Duodenal mucosa (tissue), 2 donors: ENCODE results near the gene ITGB2.
"Not testable (repeated sequence)": the region's sequence is repeated elsewhere in the genome, so short reads cannot be mapped to it uniquely, and the experiment has no call there.

Experiments used
- H3K27ac ChIP-seq: one replicate; pipeline ENCODE4 v1.7.0; 2013; ENCODE audit warnings: low read depth, low read length
- H3K27me3 ChIP-seq, 2 donors: one replicate each; pipeline ENCODE4 v1.7.0; 2013; ENCODE audit warnings: low read length in 2 of 2, control low read depth in 1 of 2; ENCODE audit not compliant: insufficient read depth in 2 of 2, control insufficient read depth in 1 of 2
- H3K36me3 ChIP-seq, 2 donors: one replicate each; pipeline ENCODE4 v1.7.0; 2013; ENCODE audit warnings: low read length in 2 of 2, control low read depth in 1 of 2; ENCODE audit not compliant: insufficient read depth in 2 of 2, control insufficient read depth in 1 of 2
- H3K4me1 ChIP-seq, 2 donors: one replicate each; pipeline ENCODE4 v1.7.0; 2013; ENCODE audit warnings: low read length in 2 of 2, control low read depth in 1 of 2; ENCODE audit not compliant: insufficient read depth in 2 of 2, control insufficient read depth in 1 of 2
- H3K4me3 ChIP-seq, 2 donors: one replicate each; pipeline ENCODE4 v1.7.0; 2013; ENCODE audit warnings: low read length in 2 of 2, low read depth in 1 of 2
- H3K9ac ChIP-seq, 2 donors: one replicate each; pipeline ENCODE4 v1.7.0; 2013; ENCODE audit warnings: low read length in 2 of 2, low read depth in 1 of 2
- H3K9me3 ChIP-seq, 2 donors: one replicate each; pipeline ENCODE4 v1.7.0; 2013; ENCODE audit warnings: low read length in 2 of 2, control low read depth in 1 of 2; ENCODE audit not compliant: control insufficient read depth in 1 of 2

ITGB2 gene

GRCh38 chr21:44881198-44881872 is 39.4 kb downstream of the ITGB2 start:
- Histone ChIP-seq H3K36me3 (no peaks in the 10 kb centered on the region), H3K4me1 (peaks cover 14 to 22% of the 10 kb centered on the region in 2 donors), H3K27me3 (no peaks in the 10 kb centered on the region), H3K4me3 (no peak overlapping the region), H3K9ac (no peak overlapping the region), H3K9me3 (no peaks in the 10 kb centered on the region), H3K27ac (no peak overlapping the region)

DNA sequence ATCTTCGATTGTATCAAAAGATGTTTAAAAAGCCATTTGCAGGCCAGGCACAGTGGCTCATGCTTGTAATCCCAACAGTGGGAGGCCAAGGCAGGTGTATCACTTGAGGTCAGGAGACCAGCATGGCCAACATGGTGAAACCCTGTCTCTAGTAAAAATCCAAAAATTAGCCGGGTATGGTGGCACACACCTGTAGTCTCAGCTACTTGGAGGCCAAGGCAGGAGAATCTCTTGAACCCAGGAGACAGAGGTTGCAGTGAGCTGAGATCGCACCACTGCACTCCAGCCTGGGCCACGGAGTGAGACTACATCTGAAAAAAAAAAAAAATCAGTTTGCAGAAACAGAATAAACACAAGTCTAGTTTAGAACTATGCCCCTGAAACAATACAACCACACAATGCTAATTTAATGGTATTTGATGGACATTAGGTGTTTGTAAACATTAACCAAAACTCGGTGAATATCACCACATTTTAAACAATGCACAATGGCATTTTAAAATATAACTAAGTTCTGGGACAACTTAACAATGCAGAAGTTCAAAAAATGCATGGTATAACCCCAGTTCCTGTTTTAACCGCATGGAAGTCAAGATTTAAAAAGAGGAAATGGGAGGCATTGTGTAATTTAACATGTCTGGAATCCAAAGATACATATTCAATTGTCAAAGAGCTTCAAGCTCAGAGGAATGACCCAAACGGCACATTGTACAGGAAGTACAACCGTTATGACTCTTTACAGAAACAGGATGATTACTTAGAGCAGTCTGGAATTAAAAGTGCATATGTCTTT is 40.1 kb downstream of the ITGB2 start:
- Histone ChIP-seq H3K4me1 (peaks cover 14 to 26% of the 10 kb centered on the region in 2 donors), H3K9ac (no peak overlapping the region), H3K36me3 (no peaks in the 10 kb centered on the region), H3K9me3 (no peaks in the 10 kb centered on the region), H3K27me3 (no peaks in the 10 kb centered on the region), H3K27ac (no peak overlapping the region), H3K4me3 (no peak overlapping the region)

GRCh38 chr21:44879238-44879637 is 41.5 kb downstream of the ITGB2 start:
- not testable (repeated sequence) for H3K27ac ChIP-seq, H3K36me3 ChIP-seq, H3K9me3 ChIP-seq, H3K9ac ChIP-seq, H3K4me3 ChIP-seq, H3K27me3 ChIP-seq
- peaks cover 14 to 40% of the 10 kb centered on the region in 2 donors for H3K4me1 ChIP-seq

GRCh38 chr21:44878053-44878982 is 42.4 kb downstream of the ITGB2 start:
- Histone ChIP-seq H3K9me3 (no peaks in the 10 kb centered on the region), H3K36me3 (no peaks in the 10 kb centered on the region), H3K27me3 (no peaks in the 10 kb centered on the region), H3K27ac (no peak overlapping the region), H3K9ac (no peak overlapping the region), H3K4me3 (no peak overlapping the region), H3K4me1 (peaks cover 14 to 41% of the 10 kb centered on the region in 2 donors)

- Histone ChIP-seq H3K9me3 (no peaks in the 10 kb centered on the region), H3K27me3 (no peaks in the 10 kb centered on the region), H3K36me3 (no peaks in the 10 kb centered on the region), H3K9ac (no peak overlapping the region), H3K27ac (no peak overlapping the region), H3K4me1 (peaks cover 18 to 40% of the 10 kb centered on the region in 2 donors), H3K4me3 (no peak overlapping the region)
These were observed 43.7 kb downstream of the ITGB2 start for GRCh38 chr21:44876849-44877575.

- H3K9me3 ChIP-seq: no peaks in the 10 kb centered on the region
- H3K27me3 ChIP-seq: no peaks in the 10 kb centered on the region
- no peaks in the 10 kb centered on the region for H3K36me3 ChIP-seq
- H3K27ac ChIP-seq: peak overlapping the region; percentile 84
- H3K9ac ChIP-seq: peak overlapping the region; percentile 70 to 88
- H3K4me1 ChIP-seq: peaks cover 28 to 52% of the 10 kb centered on the region in 2 donors
- H3K4me3 ChIP-seq: peak overlapping the region; percentile 65 to 67
These were observed 45.4 kb downstream of the ITGB2 start for GRCh38 chr21:44875316-44875700.

GRCh38 chr21:44874497-44875315 is 46.0 kb downstream of the ITGB2 start:
- Histone ChIP-seq H3K9me3 (no peaks in the 10 kb centered on the region), H3K36me3 (no peaks in the 10 kb centered on the region), H3K27me3 (no peaks in the 10 kb centered on the region), H3K9ac (peak overlapping the region; percentile 70 to 88), H3K27ac (peak overlapping the region; percentile 84), H3K4me1 (peaks cover 32 to 57% of the 10 kb centered on the region in 2 donors), H3K4me3 (peak overlapping the region; percentile 65 to 67)

GRCh38 chr21:44874240-44874496 is 46.5 kb downstream of the ITGB2 start:
- peaks cover 34 to 61% of the 10 kb centered on the region in 2 donors for H3K4me1 ChIP-seq
- peak overlapping the region; percentile 84 for H3K27ac ChIP-seq
- no peaks in the 10 kb centered on the region for H3K36me3 ChIP-seq
- no peaks in the 10 kb centered on the region for H3K27me3 ChIP-seq
- no peaks in the 10 kb centered on the region for H3K9me3 ChIP-seq
- peak overlapping the region; percentile 65 to 67 for H3K4me3 ChIP-seq
- peak overlapping the region; percentile 70 to 88 for H3K9ac ChIP-seq
